Keratinocyte (primary cell): ENCODE data around the gene VCL. TPM values are rescaled to one million over a fixed set of nuclear protein-coding genes. Genes with fewer than 3 reads are reported as not detected.

Source experiments
- DNase-seq: peaks from one replicate; pipeline ENCODE4 v3.0.0-alpha.2; 2011; ENCODE audit warnings: low read depth, missing footprints, low spot score
- FAIRE-seq: peaks from 2 replicates; lab custom pipeline; 2011; peaks lifted over from hg19 to GRCh38; lab: Jason Lieb, UNC
- H2AFZ ChIP-seq: 2 replicates; pipeline ENCODE4 v1.6.0; 2012; ENCODE audit warnings: low read length, control low read depth, inconsistent platforms; ENCODE audit not compliant: control insufficient read depth
- H3K27ac ChIP-seq: 2 replicates; pipeline ENCODE4 v1.5.1; 2011; ENCODE audit warnings: low read length; ENCODE audit not compliant: control insufficient read depth, insufficient read depth
- H3K27me3 ChIP-seq: 3 replicates; pipeline ENCODE4 v1.6.0; 2011; ENCODE audit warnings: low read length; ENCODE audit not compliant: control insufficient read depth, insufficient read depth; ENCODE audit errors: extremely low read depth
- H3K36me3 ChIP-seq, 2 experiments: 2 replicates in 1 of 2; 3 replicates in 1 of 2; pipeline ENCODE4 v1.5.1; 2011; ENCODE audit warnings: low read length in 2 of 2, mild to moderate bottlenecking in 1 of 2; ENCODE audit not compliant: control insufficient read depth in 2 of 2, insufficient read depth in 2 of 2; ENCODE audit errors: extremely low read depth in 1 of 2
- H3K4me1 ChIP-seq: 3 replicates; pipeline ENCODE4 v1.5.1; 2011; ENCODE audit warnings: low read length; ENCODE audit not compliant: control insufficient read depth, insufficient read depth; ENCODE audit errors: extremely low read depth
- H3K4me2 ChIP-seq: 3 replicates; pipeline ENCODE4 v1.6.0; 2011; ENCODE audit warnings: low read depth, low read length; ENCODE audit not compliant: control insufficient read depth, insufficient read depth; ENCODE audit errors: extremely low read depth
- H3K4me3 ChIP-seq, 3 experiments: fragments of 200-600 bp in 1 of 3; sonication (generic) in 1 of 3; 2 replicates in 2 of 3; 3 replicates in 1 of 3; pipeline ENCODE4 v1.5.1; 2011 to 2016; ENCODE audit warnings: low read length in 3 of 3, mild to moderate bottlenecking in 3 of 3, control low read depth in 2 of 3, inconsistent platforms in 1 of 3, low read depth in 1 of 3, mixed read lengths in 1 of 3, mixed run types in 1 of 3, moderate library complexity in 1 of 3; ENCODE audit not compliant: control insufficient read depth in 2 of 3, insufficient read depth in 2 of 3; ENCODE audit errors: extremely low read depth in 1 of 3
- H3K79me2 ChIP-seq: 2 replicates; pipeline ENCODE4 v1.6.0; 2012; ENCODE audit warnings: low read length; ENCODE audit not compliant: control insufficient read depth, insufficient read depth
- H3K9ac ChIP-seq: 3 replicates; pipeline ENCODE4 v1.6.0; 2011; ENCODE audit warnings: low read length; ENCODE audit not compliant: control insufficient read depth, insufficient read depth; ENCODE audit errors: extremely low read depth
- H3K9me1 ChIP-seq: 3 replicates; pipeline ENCODE4 v1.6.0; 2011; ENCODE audit warnings: low read length; ENCODE audit not compliant: control insufficient read depth, insufficient read depth; ENCODE audit errors: extremely low read depth
- H3K9me3 ChIP-seq: 2 replicates; pipeline ENCODE4 v1.5.1; 2012; ENCODE audit warnings: low read depth, low read length; ENCODE audit not compliant: control insufficient read depth
- H4K20me1 ChIP-seq: 3 replicates; pipeline ENCODE4 v1.6.0; 2011; ENCODE audit warnings: low read length; ENCODE audit not compliant: control insufficient read depth, insufficient read depth; ENCODE audit errors: extremely low read depth
- CTCF ChIP-seq, 3 experiments: IDR thresholded peaks in 1 of 3; conservative IDR thresholded peaks in 1 of 3; optimal IDR thresholded peaks in 1 of 3; 2 replicates in 2 of 3; 3 replicates in 1 of 3; pipeline versions ENCODE3 to v1.5.1; 2011; ENCODE audit warnings: low read length in 3 of 3, mild to moderate bottlenecking in 3 of 3, moderate library complexity in 2 of 3, control low read depth in 1 of 3, inconsistent platforms in 1 of 3; ENCODE audit not compliant: insufficient read depth in 2 of 3; ENCODE audit errors: extremely low read depth in 1 of 3
- EZH2 ChIP-seq: IDR thresholded peaks from one replicate; pipeline ENCODE4 v1.6.1; 2012; ENCODE audit warnings: inconsistent platforms, mild to moderate bottlenecking, low read length, moderate library complexity
- dilution Hi-C: fragments of 300-500 bp; cut with MboI; formaldehyde crosslinking; loops from one replicate; pipeline ENCODE4 v1.7.0; 2020; ENCODE audit warnings: low sequenced_read_pairs; ENCODE audit not compliant: extremely low pct_ligation_motif_present
- polyA plus RNA-seq, 5 experiments: library from polyadenylated mRNA; depleted of rRNA in 3 of 5; stranded (reverse) in 3 of 5; stranded (forward) in 1 of 5; unstranded in 1 of 5; fragments of >200 nt; gene quantifications; 1 replicate in 1 of 5; 2 replicates in 3 of 5; 3 replicates in 1 of 5; pipeline versions ENCODE4 v1.2.1 to v1.2.3, GENCODE V29; 2011 to 2012; ENCODE audit warnings: missing spikeins in 2 of 5, low read depth in 1 of 5, low replicate concordance in 1 of 5

The VCL gene
- polyA plus RNA-seq, 1 donor (not counting 4 experiments of a cell fraction or from before 2014, with no cell fraction given): 102 TPM

DNA sequence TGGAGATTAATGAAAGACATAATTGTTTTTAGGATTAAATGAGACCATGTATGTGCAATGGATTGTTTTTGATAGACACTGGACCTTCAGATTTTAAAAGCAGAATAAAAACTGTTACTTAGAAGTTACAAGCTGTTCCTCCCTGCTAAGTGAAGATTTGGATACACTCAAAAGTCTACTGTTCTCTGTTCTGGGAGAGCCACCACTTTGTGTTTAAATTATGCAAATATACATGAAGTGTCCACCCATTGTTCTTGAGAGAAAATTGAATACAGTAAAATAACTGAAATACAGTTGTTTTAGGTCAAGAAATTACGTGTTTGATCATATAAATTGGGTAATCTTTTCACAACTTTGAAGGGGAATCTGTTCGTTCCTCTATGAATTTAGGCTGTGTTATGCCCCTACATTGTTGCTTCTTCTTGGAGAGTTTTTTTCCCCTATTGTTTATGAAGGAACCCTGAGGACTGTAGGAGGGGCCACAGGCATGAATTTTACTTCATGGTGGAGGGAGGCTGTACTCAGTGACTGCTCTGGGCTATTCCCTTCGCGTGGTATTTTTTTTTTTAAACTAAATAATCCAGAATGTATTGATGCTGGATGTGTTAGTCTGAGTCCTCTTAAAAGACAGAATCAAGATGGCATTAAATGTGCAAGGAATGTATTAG, 18.6 kb upstream of the VCL start:
- no peak overlapping the region for H2AFZ ChIP-seq
- dilution Hi-C loops: no loop called here

GRCh38 chr10:73979809-73980433, 18.0 kb upstream of the VCL start:
- Histone ChIP-seq H3K4me3 (no peak overlapping the region), H3K9ac (no peak overlapping the region), H3K79me2 (no peaks in the 10 kb centered on the region), H3K27me3 (no peaks in the 10 kb centered on the region), H3K27ac (no peak overlapping the region), H4K20me1 (no peaks in the 10 kb centered on the region), H3K9me1 (no peaks in the 10 kb centered on the region), H3K4me1 (no peaks in the 10 kb centered on the region), H3K4me2 (no peak overlapping the region), H3K9me3 (no peaks in the 10 kb centered on the region), H3K36me3 (no peaks in the 10 kb centered on the region), H2AFZ (no peak overlapping the region)
- no peak for TF ChIP-seq CTCF (optimal IDR thresholded peaks at IDR 0.05 in 1 of 3, IDR thresholded peaks at IDR 0.05 in 1 of 3, conservative IDR thresholded peaks at IDR 0.05 in 1 of 3; ENCODE audit: extremely low read depth in 1 of 3, insufficient read depth in 2 of 3, low read length in 3 of 3)
- no peak for TF ChIP-seq EZH2
- no peak for DNase-seq
- no peak for FAIRE-seq
- dilution Hi-C loops: no loop called here

More for the DNA sequence above, 18.6 kb upstream of the VCL start:
- Histone ChIP-seq H3K79me2 (no peaks in the 10 kb centered on the region), H3K27ac (no peak overlapping the region), H3K27me3 (no peaks in the 10 kb centered on the region), H3K9me1 (no peaks in the 10 kb centered on the region), H3K4me2 (no peak overlapping the region), H3K36me3 (no peaks in the 10 kb centered on the region), H4K20me1 (no peaks in the 10 kb centered on the region), H3K9ac (no peak overlapping the region), H3K4me3 (no peak overlapping the region), H3K4me1 (no peaks in the 10 kb centered on the region), H3K9me3 (no peaks in the 10 kb centered on the region)
- FAIRE-seq: no peak
- TF ChIP-seq CTCF (optimal IDR thresholded peaks at IDR 0.05 in 1 of 3, IDR thresholded peaks at IDR 0.05 in 1 of 3, conservative IDR thresholded peaks at IDR 0.05 in 1 of 3; ENCODE audit: extremely low read depth in 1 of 3, insufficient read depth in 2 of 3, low read length in 3 of 3) (no peak), EZH2 (no peak)
- DNase-seq: no peak
